Activated B cell treated with CpG ODN at 0.5 μM for 24 hours (primary cell): ENCODE measurements around the gene DCPS. TPM values are rescaled to one million over a fixed set of nuclear protein-coding genes. Genes with fewer than 3 reads are reported as not detected.

Experiments used
- ATAC-seq: fragments of 200-7000 bp; cut with Tn5 transposase; one replicate; pipeline ENCODE4 v1.10.0; 2021; ENCODE audit warnings: low read depth, mild to moderate bottlenecking, moderate library complexity
- CTCF ChIA-PET: fragments of 350-600 bp; sonication (Branson Sonifier 250); formaldehyde crosslinking; loops from one replicate; lab custom pipeline; 2021; ENCODE audit warnings: antibody characterized with exemption; lab: Charles Lee
- POLR2A ChIA-PET: fragments of 350-600 bp; sonication (Branson Sonifier 250); formaldehyde crosslinking; loops from one replicate; lab custom pipeline; 2021; ENCODE audit warnings: antibody characterized with exemption; lab: Charles Lee
- DNase-seq: peaks from one replicate; pipeline ENCODE4 v3.0.0; 2022
- H3K27ac Mint-ChIP-seq: one replicate; pipeline ENCODE4 v1.8.0; 2020; ENCODE audit warnings: mixed read lengths
- H3K27me3 Mint-ChIP-seq: one replicate; pipeline ENCODE4 v1.8.0; 2021; ENCODE audit warnings: mixed read lengths
- H3K36me3 Mint-ChIP-seq: one replicate; pipeline ENCODE4 v1.8.0; 2021; ENCODE audit warnings: low read depth, mixed read lengths
- H3K4me1 Mint-ChIP-seq: one replicate; pipeline ENCODE4 v1.8.0; 2021; ENCODE audit warnings: mixed read lengths
- H3K4me3 Mint-ChIP-seq: one replicate; pipeline ENCODE4 v1.8.0; 2020; ENCODE audit warnings: mild to moderate bottlenecking, mixed read lengths
- H3K9me3 Mint-ChIP-seq: one replicate; pipeline ENCODE4 v1.8.0; 2020; ENCODE audit warnings: mixed read lengths
- CTCF ChIP-seq: fragments of 200-600 bp; IDR thresholded peaks from one replicate; pipeline ENCODE4 v1.8.0; 2022; ENCODE audit warnings: antibody characterized with exemption, mild to moderate bottlenecking
- intact Hi-C: fragments of 100-400 bp; cut with micrococcal nuclease; formaldehyde crosslinking; loops from one replicate; pipeline ENCODE4 v1.15.1; 2024
- total RNA-seq: library from RNA; stranded (reverse); gene quantifications from 2 replicates; pipeline ENCODE4 v1.2.3, GENCODE V29; 2022

DCPS gene
- total RNA-seq, 1 donor from 2014 or later, result 37.6 TPM

- POLR2A ChIA-PET, result no interaction called here
- ATAC-seq (no peak), DNase-seq (no peak)
- Mint-ChIP-seq H3K27ac (no peak overlapping the region), H3K27me3 (no peaks in the 10 kb centered on the region), H3K36me3 (no peaks in the 10 kb centered on the region), H3K4me3 (no peak overlapping the region), H3K4me1 (peaks cover 15% of the 10 kb centered on the region), H3K9me3 (no peaks in the 10 kb centered on the region)
- CTCF ChIA-PET, result no interaction called here
- no peak for TF ChIP-seq CTCF
- intact Hi-C loops, result loop anchor here (5.0 kb wide), 1 partner anchor 50 kb away; no protein-coding TSS in a partner anchor
Measured at GRCh38 chr11:126357055-126357962, 53.4 kb downstream of the DCPS start.

DNA sequence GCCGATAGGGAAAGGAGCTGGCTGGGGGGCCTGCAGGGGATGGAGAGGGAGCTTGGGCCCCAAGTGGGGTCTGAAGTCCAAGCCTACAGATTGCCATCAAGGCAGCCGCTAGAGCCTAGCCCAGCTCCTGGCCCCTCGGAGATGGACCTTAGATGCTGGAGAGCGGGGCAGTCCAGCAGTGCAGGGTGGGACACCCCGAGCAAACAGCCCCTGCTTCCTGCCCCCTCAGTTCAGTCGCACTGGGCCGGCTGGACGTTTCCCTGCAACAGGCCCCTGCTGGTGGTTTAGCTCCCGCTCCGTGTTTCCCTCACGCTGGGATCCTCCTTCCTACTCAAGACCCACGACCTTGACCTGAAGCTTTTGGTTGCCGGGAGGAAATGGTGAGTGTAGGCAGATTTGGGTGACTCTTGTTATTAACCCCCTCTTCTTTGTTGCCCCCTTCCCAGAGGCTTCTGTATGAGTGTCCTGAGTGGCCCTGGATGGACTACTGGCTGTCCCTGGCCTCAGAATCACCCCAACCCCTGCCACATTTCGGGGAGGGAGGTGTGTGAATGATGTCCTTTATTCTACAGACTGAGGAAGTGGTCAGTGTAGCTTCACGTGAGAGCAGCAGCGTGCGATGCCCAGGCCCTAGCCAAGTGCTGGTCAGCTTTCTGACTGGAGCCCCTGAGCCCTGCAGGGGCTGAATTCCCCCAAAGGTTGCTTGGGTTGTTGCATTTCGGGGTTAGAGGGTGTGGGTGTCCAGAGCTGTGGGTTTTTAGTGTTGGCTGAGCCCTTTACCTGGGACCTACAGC, 54.3 kb downstream of the DCPS start:
- no peaks in the 10 kb centered on the region for H3K27me3 Mint-ChIP-seq
- intact Hi-C loops, result loop anchor here (5.0 kb wide), 1 partner anchor 51 kb away; no protein-coding TSS in a partner anchor
- no peaks in the 10 kb centered on the region for H3K9me3 Mint-ChIP-seq
- no peak overlapping the region for H3K27ac Mint-ChIP-seq
- H3K4me1 Mint-ChIP-seq, result peaks cover 15% of the 10 kb centered on the region
- no peak for DNase-seq
- no peak for ATAC-seq
- no peak for TF ChIP-seq CTCF
- no peaks in the 10 kb centered on the region for H3K36me3 Mint-ChIP-seq
- POLR2A ChIA-PET, result no interaction called here
- CTCF ChIA-PET, result no interaction called here
- no peak overlapping the region for H3K4me3 Mint-ChIP-seq

GRCh38 chr11:126358763-126359160, 54.9 kb downstream of the DCPS start:
- Mint-ChIP-seq H3K36me3 (no peaks in the 10 kb centered on the region), H3K27me3 (no peaks in the 10 kb centered on the region), H3K4me1 (peaks cover 15% of the 10 kb centered on the region), H3K4me3 (no peak overlapping the region), H3K9me3 (no peaks in the 10 kb centered on the region), H3K27ac (no peak overlapping the region)
- ChIA-PET CTCF (no interaction called here), POLR2A (no interaction called here)
- intact Hi-C loops, result loop anchor here (5.0 kb wide), 1 partner anchor 51 kb away; no protein-coding TSS in a partner anchor
- TF ChIP-seq CTCF, result no peak
- DNase-seq (no peak), ATAC-seq (no peak)

DNA sequence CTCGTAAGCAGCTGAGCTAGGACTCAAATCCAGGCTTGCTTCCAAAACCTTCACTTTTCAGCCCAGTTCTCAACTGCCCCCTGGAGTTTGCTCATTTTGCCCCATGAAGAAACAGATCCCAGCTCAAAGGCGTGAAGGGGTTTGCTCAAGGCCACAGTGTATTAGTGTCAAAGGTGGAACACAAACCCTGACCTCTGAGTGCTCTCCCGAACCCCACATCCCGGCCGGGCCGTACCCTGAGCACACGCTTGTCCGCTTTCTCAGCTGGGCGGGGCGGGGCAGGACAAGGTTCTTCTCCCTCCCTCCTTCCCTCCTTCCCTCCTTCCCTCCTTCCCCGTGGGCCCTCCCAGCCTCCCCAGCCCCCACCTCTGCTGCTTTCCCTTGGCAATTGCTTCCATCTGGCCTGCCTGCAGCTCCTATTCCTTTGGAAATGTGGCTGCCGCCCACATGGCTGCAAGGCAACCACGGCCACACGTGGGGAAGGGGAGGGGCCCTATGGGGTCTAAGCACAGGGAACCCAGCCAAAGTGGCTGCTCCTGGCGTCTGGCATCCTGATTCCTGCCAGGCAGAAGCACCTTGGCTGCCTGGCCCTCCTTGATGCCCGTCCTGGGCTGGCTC, 55.7 kb downstream of the DCPS start:
- CTCF ChIA-PET, result no interaction called here
- no peak for ATAC-seq
- no peak overlapping the region for H3K27ac Mint-ChIP-seq

More for the DNA sequence above, 55.7 kb downstream of the DCPS start:
- no peaks in the 10 kb centered on the region for H3K36me3 Mint-ChIP-seq
- intact Hi-C loops, result loop anchor here (5.0 kb wide), 1 partner anchor 52 kb away; no protein-coding TSS in a partner anchor
- POLR2A ChIA-PET, result no interaction called here
- H3K4me3 Mint-ChIP-seq, result no peak overlapping the region
- peaks cover 14% of the 10 kb centered on the region for H3K4me1 Mint-ChIP-seq
- no peaks in the 10 kb centered on the region for H3K9me3 Mint-ChIP-seq
- no peak for DNase-seq
- no peak for TF ChIP-seq CTCF
- H3K27me3 Mint-ChIP-seq, result no peaks in the 10 kb centered on the region
